ENCODE measurements around the gene WSB2.
A peak's percentile ranks its signal among the peaks of the same experiment; 100 is the strongest.
"Not testable (repeated sequence)": the region's sequence is repeated elsewhere in the genome, so short reads cannot be mapped to it uniquely, and the experiment has no call there.

WSB2 gene

GRCh38 chr12:118094039-118094438 is 33.1 kb upstream of the WSB2 start:
- no peaks in the 10 kb centered on the region for H3K27me3 ChIP-seq (ENCODE audit: low read depth, low read length)
- H3K36me3 ChIP-seq (ENCODE audit: control insufficient read depth in 1 of 2, insufficient read depth in 2 of 2, low read length in 2 of 2) = peaks cover 0 to 7% of the 10 kb centered on the region in 2 donors
- no peaks in the 10 kb centered on the region for H3K4me1 ChIP-seq (ENCODE audit: control insufficient read depth in 1 of 2, insufficient read depth in 2 of 2, low read length in 2 of 2)
- no peak overlapping the region for H3K4me3 ChIP-seq (ENCODE audit: low read depth in 1 of 2, low read length in 2 of 2)
- no peaks in the 10 kb centered on the region for H3K9me3 ChIP-seq (ENCODE audit: control insufficient read depth in 1 of 2, low read length in 2 of 2)
- no peak overlapping the region for H3K27ac ChIP-seq (ENCODE audit: low read length)

- Histone ChIP-seq H3K9me3 (ENCODE audit: control insufficient read depth in 1 of 2, low read length in 2 of 2) (no peaks in the 10 kb centered on the region), H3K4me3 (ENCODE audit: low read depth in 1 of 2, low read length in 2 of 2) (no peak overlapping the region), H3K36me3 (ENCODE audit: control insufficient read depth in 1 of 2, insufficient read depth in 2 of 2, low read length in 2 of 2) (peaks cover 0 to 7% of the 10 kb centered on the region in 2 donors), H3K4me1 (ENCODE audit: control insufficient read depth in 1 of 2, insufficient read depth in 2 of 2, low read length in 2 of 2) (no peaks in the 10 kb centered on the region), H3K27me3 (ENCODE audit: low read depth, low read length) (no peaks in the 10 kb centered on the region), H3K27ac (ENCODE audit: low read length) (no peak overlapping the region)
Observed at GRCh38 chr12:118089782-118090181, 28.8 kb upstream of the WSB2 start.

- peaks cover 0 to 3% of the 10 kb centered on the region in 2 donors for H3K9me3 ChIP-seq (ENCODE audit: control insufficient read depth in 1 of 2, low read length in 2 of 2)
- no peaks in the 10 kb centered on the region for H3K4me1 ChIP-seq (ENCODE audit: control insufficient read depth in 1 of 2, insufficient read depth in 2 of 2, low read length in 2 of 2)
- H3K4me3 ChIP-seq (ENCODE audit: low read depth in 1 of 2, low read length in 2 of 2) = no peak overlapping the region
- peaks cover 0 to 23% of the 10 kb centered on the region in 2 donors for H3K36me3 ChIP-seq (ENCODE audit: control insufficient read depth in 1 of 2, insufficient read depth in 2 of 2, low read length in 2 of 2)
- no peak overlapping the region for H3K27ac ChIP-seq (ENCODE audit: low read length)
- H3K27me3 ChIP-seq (ENCODE audit: low read depth, low read length) = no peaks in the 10 kb centered on the region
Observed at GRCh38 chr12:118082161-118082560, 21.2 kb upstream of the WSB2 start.

GRCh38 chr12:118081521-118081920 is 20.5 kb upstream of the WSB2 start:
- not testable (repeated sequence) for H3K27me3 ChIP-seq (ENCODE audit: low read depth, low read length); H3K27ac ChIP-seq (ENCODE audit: low read length); H3K9me3 ChIP-seq (ENCODE audit: control insufficient read depth in 1 of 2, low read length in 2 of 2); H3K4me3 ChIP-seq (ENCODE audit: low read depth in 1 of 2, low read length in 2 of 2); H3K4me1 ChIP-seq (ENCODE audit: control insufficient read depth in 1 of 2, insufficient read depth in 2 of 2, low read length in 2 of 2)
- peaks cover 0 to 23% of the 10 kb centered on the region in 2 donors for H3K36me3 ChIP-seq (ENCODE audit: control insufficient read depth in 1 of 2, insufficient read depth in 2 of 2, low read length in 2 of 2)

- no peak overlapping the region for H3K4me3 ChIP-seq (ENCODE audit: low read depth in 1 of 2, low read length in 2 of 2)
- no peak overlapping the region for H3K27ac ChIP-seq (ENCODE audit: low read length)
- no peaks in the 10 kb centered on the region for H3K4me1 ChIP-seq (ENCODE audit: control insufficient read depth in 1 of 2, insufficient read depth in 2 of 2, low read length in 2 of 2)
- H3K9me3 ChIP-seq (ENCODE audit: control insufficient read depth in 1 of 2, low read length in 2 of 2) = peaks cover 0 to 3% of the 10 kb centered on the region in 2 donors
- H3K36me3 ChIP-seq (ENCODE audit: control insufficient read depth in 1 of 2, insufficient read depth in 2 of 2, low read length in 2 of 2) = peaks cover 7 to 8% of the 10 kb centered on the region in 2 donors
- no peaks in the 10 kb centered on the region for H3K27me3 ChIP-seq (ENCODE audit: low read depth, low read length)
Observed at GRCh38 chr12:118073768-118074167, 12.8 kb upstream of the WSB2 start.

GRCh38 chr12:118070650-118071049 is 9.7 kb upstream of the WSB2 start:
- Histone ChIP-seq H3K27me3 (ENCODE audit: low read depth, low read length) (no peaks in the 10 kb centered on the region), H3K4me3 (ENCODE audit: low read depth in 1 of 2, low read length in 2 of 2) (no peak overlapping the region), H3K36me3 (ENCODE audit: control insufficient read depth in 1 of 2, insufficient read depth in 2 of 2, low read length in 2 of 2) (peaks cover 0 to 7% of the 10 kb centered on the region in 2 donors), H3K27ac (ENCODE audit: low read length) (no peak overlapping the region), H3K9me3 (ENCODE audit: control insufficient read depth in 1 of 2, low read length in 2 of 2) (no peaks in the 10 kb centered on the region), H3K4me1 (ENCODE audit: control insufficient read depth in 1 of 2, insufficient read depth in 2 of 2, low read length in 2 of 2) (no peaks in the 10 kb centered on the region)

GRCh38 chr12:118068445-118068844 is 7.5 kb upstream of the WSB2 start:
- Histone ChIP-seq H3K9me3 (ENCODE audit: control insufficient read depth in 1 of 2, low read length in 2 of 2) (no peaks in the 10 kb centered on the region), H3K27me3 (ENCODE audit: low read depth, low read length) (no peaks in the 10 kb centered on the region), H3K4me1 (ENCODE audit: control insufficient read depth in 1 of 2, insufficient read depth in 2 of 2, low read length in 2 of 2) (peaks cover 7 to 8% of the 10 kb centered on the region in 2 donors), H3K27ac (ENCODE audit: low read length) (no peak overlapping the region), H3K36me3 (ENCODE audit: control insufficient read depth in 1 of 2, insufficient read depth in 2 of 2, low read length in 2 of 2) (peaks cover 0 to 7% of the 10 kb centered on the region in 2 donors), H3K4me3 (ENCODE audit: low read depth in 1 of 2, low read length in 2 of 2) (no peak overlapping the region)

GRCh38 chr12:118065380-118065779 is 4.4 kb upstream of the WSB2 start:
- Histone ChIP-seq H3K27me3 (ENCODE audit: low read depth, low read length) (no peaks in the 10 kb centered on the region), H3K27ac (ENCODE audit: low read length) (no peak overlapping the region), H3K4me1 (ENCODE audit: control insufficient read depth in 1 of 2, insufficient read depth in 2 of 2, low read length in 2 of 2) (peaks cover 7 to 9% of the 10 kb centered on the region in 2 donors), H3K4me3 (ENCODE audit: low read depth in 1 of 2, low read length in 2 of 2) (no peak overlapping the region), H3K9me3 (ENCODE audit: control insufficient read depth in 1 of 2, low read length in 2 of 2) (no peaks in the 10 kb centered on the region), H3K36me3 (ENCODE audit: control insufficient read depth in 1 of 2, insufficient read depth in 2 of 2, low read length in 2 of 2) (no peaks in the 10 kb centered on the region)

- no peaks in the 10 kb centered on the region for H3K27me3 ChIP-seq (ENCODE audit: low read depth, low read length)
- peaks cover 9 to 10% of the 10 kb centered on the region in 2 donors for H3K4me1 ChIP-seq (ENCODE audit: control insufficient read depth in 1 of 2, insufficient read depth in 2 of 2, low read length in 2 of 2)
- H3K9me3 ChIP-seq (ENCODE audit: control insufficient read depth in 1 of 2, low read length in 2 of 2) = no peaks in the 10 kb centered on the region
- H3K27ac ChIP-seq (ENCODE audit: low read length) = no peak overlapping the region
- H3K4me3 ChIP-seq (ENCODE audit: low read depth in 1 of 2, low read length in 2 of 2) = no peak overlapping the region
- no peaks in the 10 kb centered on the region for H3K36me3 ChIP-seq (ENCODE audit: control insufficient read depth in 1 of 2, insufficient read depth in 2 of 2, low read length in 2 of 2)
Observed at GRCh38 chr12:118064608-118065007, 3.6 kb upstream of the WSB2 start.

GRCh38 chr12:118063576-118064391 is 2.8 kb upstream of the WSB2 start:
- Histone ChIP-seq H3K9me3 (ENCODE audit: control insufficient read depth in 1 of 2, low read length in 2 of 2) (no peaks in the 10 kb centered on the region), H3K27ac (ENCODE audit: low read length) (no peak overlapping the region), H3K4me1 (ENCODE audit: control insufficient read depth in 1 of 2, insufficient read depth in 2 of 2, low read length in 2 of 2) (peaks cover 10 to 13% of the 10 kb centered on the region in 2 donors)

GRCh38 chr12:118061873-118062843 is 1.2 kb upstream of the WSB2 start:
- Histone ChIP-seq H3K4me3 (ENCODE audit: low read depth in 1 of 2, low read length in 2 of 2) (peak overlapping the region; percentile 79 to 92), H3K36me3 (ENCODE audit: control insufficient read depth in 1 of 2, insufficient read depth in 2 of 2, low read length in 2 of 2) (no peaks in the 10 kb centered on the region), H3K27ac (ENCODE audit: low read length) (peak overlapping the region; percentile 98), H3K4me1 (ENCODE audit: control insufficient read depth in 1 of 2, insufficient read depth in 2 of 2, low read length in 2 of 2) (peaks cover 10 to 13% of the 10 kb centered on the region in 2 donors), H3K9me3 (ENCODE audit: control insufficient read depth in 1 of 2, low read length in 2 of 2) (no peaks in the 10 kb centered on the region), H3K27me3 (ENCODE audit: low read depth, low read length) (no peaks in the 10 kb centered on the region)

More at GRCh38 chr12:118063576-118064391, 2.8 kb upstream of the WSB2 start:
- no peak overlapping the region for H3K4me3 ChIP-seq (ENCODE audit: low read depth in 1 of 2, low read length in 2 of 2)
- no peaks in the 10 kb centered on the region for H3K27me3 ChIP-seq (ENCODE audit: low read depth, low read length)
- no peaks in the 10 kb centered on the region for H3K36me3 ChIP-seq (ENCODE audit: control insufficient read depth in 1 of 2, insufficient read depth in 2 of 2, low read length in 2 of 2)

All from muscle layer of duodenum (tissue), 2 donors.